GM21360 (cell line): Measurements from ENCODE around the gene PARP8.

Experiments used
- ATAC-seq: cut with Tn5 transposase; IDR thresholded peaks from one replicate; pipeline ENCODE4 v1.9.1; 2021; ENCODE audit warnings: mild to moderate bottlenecking, moderate library complexity; ENCODE audit not compliant: unreplicated experiment

The PARP8 gene

GRCh38 chr5:50725800-50726474, 59.5 kb downstream of the PARP8 start:
- no peak for ATAC-seq

GRCh38 chr5:50726475-50727148, 60.2 kb downstream of the PARP8 start:
- ATAC-seq, result no peak

GRCh38 chr5:50727149-50727496, 60.7 kb downstream of the PARP8 start:
- ATAC-seq, result no peak

- ATAC-seq, result no peak
Measured at GRCh38 chr5:50727845-50728244, 61.4 kb downstream of the PARP8 start.

- ATAC-seq, result no peak
Measured at GRCh38 chr5:50730336-50730735, 63.9 kb downstream of the PARP8 start.

GRCh38 chr5:50730841-50731240, 64.4 kb downstream of the PARP8 start:
- ATAC-seq, result no peak

GRCh38 chr5:50733741-50734140, 67.3 kb downstream of the PARP8 start:
- no peak for ATAC-seq

GRCh38 chr5:50738864-50739263, 72.4 kb downstream of the PARP8 start:
- ATAC-seq, result no peak

GRCh38 chr5:50740832-50741231, 74.4 kb downstream of the PARP8 start:
- ATAC-seq, result no peak

GRCh38 chr5:50744776-50745175, 78.3 kb downstream of the PARP8 start:
- no peak for ATAC-seq

GRCh38 chr5:50745221-50745910, 78.9 kb downstream of the PARP8 start:
- ATAC-seq, result no peak

GRCh38 chr5:50749181-50749580, 82.7 kb downstream of the PARP8 start:
- ATAC-seq, result no peak

GRCh38 chr5:50749873-50750272, 83.4 kb downstream of the PARP8 start:
- ATAC-seq, result no peak

- peak; percentile 83 for ATAC-seq
Measured at GRCh38 chr5:50751064-50751657, 84.7 kb downstream of the PARP8 start.

GRCh38 chr5:50752800-50753199, 86.4 kb downstream of the PARP8 start:
- ATAC-seq, result no peak

- no peak for ATAC-seq
Measured at GRCh38 chr5:50759526-50760270, 93.3 kb downstream of the PARP8 start.

- no peak for ATAC-seq
Measured at GRCh38 chr5:50763351-50763750, 96.9 kb downstream of the PARP8 start.

GRCh38 chr5:50763846-50764245, 97.4 kb downstream of the PARP8 start:
- no peak for ATAC-seq

- no peak for ATAC-seq
Measured at GRCh38 chr5:50766042-50766441, 99.6 kb downstream of the PARP8 start.

GRCh38 chr5:50766462-50766861, 100.0 kb downstream of the PARP8 start:
- ATAC-seq, result no peak

GRCh38 chr5:50766967-50767366, 100.5 kb downstream of the PARP8 start:
- ATAC-seq, result no peak
